Activated effector memory CD4-positive, alpha-beta T cell treated with anti-CD3 and anti-CD28 coated beads, Interleukin-2, amount 50 U/mL, for 16 hours (primary cell): Measurements from ENCODE around the gene EN2.

ENCODE experiments used
- DNase-seq: peaks from one replicate; pipeline ENCODE4 v3.0.0-alpha.2; 2020

EN2 gene

DNA sequence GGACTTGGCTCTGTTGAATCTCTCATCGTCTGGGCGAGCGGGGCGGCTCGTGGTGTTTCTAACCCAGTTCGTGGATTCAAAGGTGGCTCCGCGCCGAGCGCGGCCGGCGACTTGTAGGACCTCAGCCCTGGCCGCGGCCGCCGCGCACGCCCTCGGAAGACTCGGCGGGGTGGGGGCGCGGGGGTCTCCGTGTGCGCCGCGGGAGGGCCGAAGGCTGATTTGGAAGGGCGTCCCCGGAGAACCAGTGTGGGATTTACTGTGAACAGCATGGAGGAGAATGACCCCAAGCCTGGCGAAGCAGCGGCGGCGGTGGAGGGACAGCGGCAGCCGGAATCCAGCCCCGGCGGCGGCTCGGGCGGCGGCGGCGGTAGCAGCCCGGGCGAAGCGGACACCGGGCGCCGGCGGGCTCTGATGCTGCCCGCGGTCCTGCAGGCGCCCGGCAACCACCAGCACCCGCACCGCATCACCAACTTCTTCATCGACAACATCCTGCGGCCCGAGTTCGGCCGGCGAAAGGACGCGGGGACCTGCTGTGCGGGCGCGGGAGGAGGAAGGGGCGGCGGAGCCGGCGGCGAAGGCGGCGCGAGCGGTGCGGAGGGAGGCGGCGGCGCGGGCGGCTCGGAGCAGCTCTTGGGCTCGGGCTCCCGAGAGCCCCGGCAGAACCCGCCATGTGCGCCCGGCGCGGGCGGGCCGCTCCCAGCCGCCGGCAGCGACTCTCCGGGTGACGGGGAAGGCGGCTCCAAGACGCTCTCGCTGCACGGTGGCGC lies at the start of gene EN2:
EN2 (plus strand) TSS at position 19 of the 767 bp plus-strand sequence; CDS start at position 268, 249 bp downstream.
- DNase-seq, result no peak

DNA sequence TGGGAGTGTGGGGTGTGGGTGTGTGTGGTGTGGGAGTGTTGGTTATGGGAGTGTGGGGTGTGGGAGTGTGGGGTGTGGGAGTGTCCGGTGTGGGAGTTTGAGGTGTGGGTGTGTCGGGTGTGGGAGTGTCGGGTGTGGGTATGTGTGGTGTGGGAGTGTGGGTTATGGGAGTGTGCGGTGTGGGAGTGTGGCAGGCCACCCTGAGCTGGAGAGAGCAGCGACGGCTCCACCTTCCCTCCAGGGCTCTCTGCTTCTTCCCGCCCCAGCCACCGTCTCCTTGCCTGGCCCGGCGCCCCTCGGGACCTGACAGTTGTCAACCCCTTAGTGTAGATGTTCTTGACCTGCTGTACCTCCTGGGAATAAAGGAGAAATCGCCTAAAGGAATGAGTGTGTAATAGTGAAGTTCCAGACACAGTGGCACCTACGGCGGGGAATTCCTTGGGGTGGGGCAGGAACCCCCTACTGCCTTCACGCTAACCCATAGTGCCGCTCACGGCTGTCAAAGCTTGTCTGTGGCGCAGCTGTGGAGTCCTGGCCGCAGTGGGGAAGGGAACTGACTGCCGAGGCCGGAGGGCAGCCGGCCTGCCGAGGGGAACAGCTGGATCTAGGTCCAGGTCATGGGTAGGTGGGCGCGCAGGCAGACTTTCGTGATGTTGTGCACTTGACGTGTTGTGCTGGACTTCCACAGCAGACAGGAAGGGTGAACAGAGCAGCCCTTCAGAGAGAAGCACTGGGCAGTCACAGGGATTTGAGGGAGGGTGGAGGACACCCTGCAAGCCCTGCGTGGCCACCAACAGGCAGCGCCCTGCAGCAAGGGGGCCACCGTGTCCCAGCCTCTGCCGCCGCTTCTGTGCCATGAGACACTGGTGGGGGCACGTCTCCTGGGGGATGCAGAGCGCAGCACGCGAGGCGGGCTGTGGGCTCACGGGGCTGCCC lies 49.0 kb upstream of the EN2 start:
- DNase-seq, result no peak

DNA sequence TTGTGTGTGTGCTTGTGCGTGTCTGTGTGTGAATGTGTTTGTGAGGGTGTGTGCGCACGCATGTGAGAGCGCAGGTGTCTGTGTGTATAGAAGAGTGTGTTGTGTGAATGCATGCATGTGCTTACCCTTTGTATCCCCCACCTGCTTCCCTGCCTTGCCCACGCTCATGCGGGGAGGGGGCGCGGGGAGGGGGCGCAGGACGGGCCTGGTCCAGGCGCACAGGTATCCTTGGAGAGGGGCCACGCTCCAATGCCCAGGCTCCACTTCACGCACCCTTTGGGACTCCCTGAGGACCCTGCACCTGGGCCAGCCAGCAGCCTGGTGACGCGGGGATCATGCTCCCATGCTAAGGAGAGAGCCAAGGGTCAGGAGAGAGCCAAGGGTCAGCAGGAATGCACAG lies 47.9 kb upstream of the EN2 start:
- DNase-seq, result no peak

DNA sequence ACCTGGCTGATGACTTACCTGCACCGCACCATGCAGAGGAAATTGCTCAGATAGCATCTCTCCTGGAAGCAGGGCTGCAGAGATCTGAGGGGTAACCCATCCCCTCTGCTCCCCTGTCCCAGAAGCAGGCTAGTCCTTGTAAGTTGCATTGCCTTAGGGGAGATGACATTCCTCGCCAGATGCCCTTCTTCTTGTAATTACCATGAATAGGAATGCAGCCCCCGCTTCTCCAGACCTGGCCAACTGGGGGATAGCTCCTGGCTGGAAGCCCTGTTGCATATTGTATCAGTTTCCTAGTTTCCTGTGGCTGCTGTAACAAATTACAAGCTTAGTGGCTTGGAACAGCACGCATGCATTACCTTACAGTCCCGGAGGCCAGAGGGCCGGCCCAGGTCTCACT lies 47.5 kb upstream of the EN2 start:
- no peak for DNase-seq

DNA sequence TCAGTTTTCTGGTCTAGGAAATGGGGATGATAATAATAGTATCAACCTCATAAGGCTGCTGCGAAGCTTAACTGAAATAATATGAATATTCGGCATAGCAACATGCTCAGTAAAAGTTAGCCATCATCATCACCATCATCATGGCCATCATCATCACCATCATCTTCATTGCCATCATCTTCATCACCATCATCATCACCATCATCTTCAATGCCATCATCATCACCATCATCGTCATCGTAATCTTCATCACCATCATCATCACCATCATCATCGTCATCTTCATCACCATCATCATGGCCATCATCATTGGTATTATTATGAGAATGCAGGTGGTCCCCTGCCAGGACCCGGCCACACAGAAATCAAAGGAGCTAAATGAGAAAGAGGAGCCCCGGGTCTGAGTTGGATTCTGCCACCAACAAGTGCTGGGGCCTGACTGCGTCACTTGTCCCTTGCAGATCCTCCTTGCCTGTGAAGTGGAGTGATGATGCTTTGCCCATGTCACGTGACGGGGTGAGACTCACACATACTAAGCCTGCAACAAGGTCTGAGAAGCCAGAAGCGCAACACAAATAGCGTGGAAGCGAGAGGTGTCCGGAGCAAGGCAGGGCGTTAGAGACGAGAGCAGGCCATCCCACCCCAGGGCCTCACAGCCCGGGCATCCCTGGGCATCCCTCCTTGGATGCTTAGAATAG lies 46.1 kb upstream of the EN2 start:
- DNase-seq, result no peak

DNA sequence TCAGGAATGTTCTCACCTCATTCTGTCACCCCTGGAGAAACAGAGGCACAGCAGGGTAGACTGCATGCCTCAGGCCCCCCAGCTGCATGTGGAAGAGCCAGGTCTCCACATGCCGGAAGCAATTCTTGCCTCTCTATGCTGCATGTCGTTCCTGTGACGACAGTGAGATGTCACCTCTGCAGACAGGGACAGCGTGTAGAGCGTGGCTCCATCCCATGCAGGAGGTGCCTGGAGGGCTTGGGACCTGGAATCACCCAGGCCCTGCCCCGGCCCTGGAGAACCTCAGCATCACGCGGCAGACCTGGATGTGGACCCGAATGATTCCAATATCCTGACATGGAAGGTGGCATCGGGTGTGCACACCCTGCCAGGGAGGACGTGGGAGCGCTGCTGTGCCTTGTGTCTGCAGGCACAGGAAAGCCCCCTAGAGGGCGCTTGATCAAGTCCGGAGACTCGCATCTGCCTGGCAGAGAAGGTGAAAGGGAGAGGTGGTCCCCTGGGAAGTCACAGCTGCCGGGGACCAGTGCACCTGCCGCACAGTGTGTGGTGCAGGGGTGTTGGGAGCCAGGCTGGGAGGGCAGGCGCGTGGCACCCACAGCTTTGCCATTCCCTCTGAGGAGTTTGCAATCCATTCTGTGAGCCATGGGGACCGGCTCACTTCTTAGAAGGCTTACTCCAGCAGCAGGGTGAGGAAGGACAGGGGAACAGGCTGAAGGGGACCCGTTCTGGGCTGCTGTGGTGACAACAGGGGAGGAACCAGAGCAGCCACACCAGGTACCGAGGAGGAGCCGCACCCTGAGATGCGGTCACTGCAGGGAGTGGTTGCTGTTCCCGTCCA lies 45.3 kb upstream of the EN2 start:
- peak; percentile 75 for DNase-seq

DNA sequence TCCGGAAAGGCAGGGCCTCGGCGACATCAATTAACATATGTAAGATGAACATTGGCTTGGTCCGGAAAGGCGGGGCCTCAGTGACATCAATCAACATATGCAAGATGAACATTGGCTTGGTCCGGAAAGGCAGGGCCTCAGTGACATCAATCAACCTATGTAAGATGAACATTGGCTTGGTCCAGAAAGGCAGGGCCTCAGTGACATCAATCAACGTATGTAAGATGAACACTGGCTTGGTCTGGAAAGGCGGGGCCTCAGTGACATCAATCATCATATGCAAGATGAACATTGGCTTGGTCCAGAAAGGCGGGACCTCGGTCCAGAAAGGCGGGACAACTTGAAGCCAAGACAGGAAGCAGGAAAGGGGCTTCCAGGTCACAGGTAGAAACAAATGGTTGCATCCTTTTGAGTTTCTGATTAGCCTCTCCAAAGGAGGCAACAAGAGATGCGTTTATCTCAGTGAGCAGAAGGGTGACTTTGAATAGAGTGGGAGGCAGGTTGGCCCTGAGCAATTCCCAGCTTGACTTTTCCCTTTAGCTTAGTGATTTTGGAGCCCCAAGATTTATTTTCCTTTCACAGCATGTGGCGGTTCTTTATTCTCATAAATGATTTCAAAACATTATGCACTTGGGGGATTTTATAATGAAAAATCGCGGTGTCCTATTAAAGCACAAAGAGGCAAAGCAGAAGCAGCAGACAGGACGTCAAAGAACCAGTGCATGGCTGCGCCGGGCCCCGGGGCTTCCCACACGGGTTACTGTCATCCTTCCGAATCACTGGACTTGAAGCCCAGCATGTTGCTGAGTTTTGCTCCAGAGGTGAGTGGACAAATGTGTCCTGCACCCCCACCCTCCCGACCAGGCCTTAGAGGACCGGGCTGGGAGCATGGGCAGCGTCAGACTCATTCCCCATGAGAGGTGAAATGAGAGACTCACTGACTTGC lies 43.1 kb upstream of the EN2 start:
- DNase-seq, result no peak

DNA sequence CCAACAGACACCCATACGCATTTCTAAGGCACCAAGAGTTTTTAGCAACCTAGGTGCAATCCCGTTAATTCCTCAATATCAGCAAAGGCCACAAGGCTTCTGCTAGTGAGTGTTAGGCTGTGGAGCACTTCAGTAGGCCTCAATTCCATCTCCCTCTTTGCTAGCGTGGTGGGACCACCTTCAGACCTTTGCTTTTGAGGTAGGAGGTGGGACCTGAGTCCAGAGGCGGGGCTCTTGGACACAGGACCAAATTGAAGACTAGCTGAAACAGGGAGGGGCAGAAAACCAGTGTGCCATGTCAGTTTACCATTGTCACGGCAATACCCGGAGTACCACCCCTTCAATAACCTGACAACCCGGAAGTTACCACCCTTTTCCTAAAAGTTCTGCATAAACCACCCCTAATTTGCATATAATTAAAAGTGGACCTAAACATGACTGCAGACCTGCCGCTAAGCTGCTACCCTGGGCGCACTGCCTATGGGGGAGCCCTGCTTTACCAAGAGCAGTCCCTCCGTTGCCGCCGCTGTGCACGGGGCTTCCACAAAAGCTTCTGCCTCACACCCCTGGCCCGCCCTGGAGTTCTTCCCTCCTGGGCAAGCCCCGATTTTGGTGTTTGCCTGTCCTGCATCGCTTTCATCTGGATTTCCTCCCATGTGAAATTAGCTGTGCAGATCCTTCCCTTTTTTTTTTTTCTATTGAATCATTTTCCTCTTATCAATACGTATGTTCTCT lies 41.1 kb upstream of the EN2 start:
- no peak for DNase-seq

DNA sequence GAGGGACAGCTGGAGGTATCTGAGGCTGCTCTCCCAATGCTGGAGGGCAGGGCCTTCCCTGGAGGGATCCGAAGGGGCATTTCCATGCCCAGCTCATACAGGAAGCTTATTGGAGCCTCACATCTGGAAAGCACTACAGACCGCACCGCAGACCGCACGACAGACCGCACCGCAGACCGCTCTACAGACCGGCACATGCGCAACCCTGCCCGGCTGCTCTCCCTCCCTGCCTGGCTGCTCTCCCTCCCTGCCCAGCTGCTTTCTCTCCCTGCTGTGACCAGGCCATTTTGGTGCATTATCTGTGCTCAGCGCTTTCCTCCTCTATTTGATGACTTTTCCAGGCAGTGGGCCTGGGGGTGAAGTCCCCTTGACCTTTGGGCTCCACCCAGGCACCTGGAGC lies 39.6 kb upstream of the EN2 start:
- DNase-seq, result no peak

DNA sequence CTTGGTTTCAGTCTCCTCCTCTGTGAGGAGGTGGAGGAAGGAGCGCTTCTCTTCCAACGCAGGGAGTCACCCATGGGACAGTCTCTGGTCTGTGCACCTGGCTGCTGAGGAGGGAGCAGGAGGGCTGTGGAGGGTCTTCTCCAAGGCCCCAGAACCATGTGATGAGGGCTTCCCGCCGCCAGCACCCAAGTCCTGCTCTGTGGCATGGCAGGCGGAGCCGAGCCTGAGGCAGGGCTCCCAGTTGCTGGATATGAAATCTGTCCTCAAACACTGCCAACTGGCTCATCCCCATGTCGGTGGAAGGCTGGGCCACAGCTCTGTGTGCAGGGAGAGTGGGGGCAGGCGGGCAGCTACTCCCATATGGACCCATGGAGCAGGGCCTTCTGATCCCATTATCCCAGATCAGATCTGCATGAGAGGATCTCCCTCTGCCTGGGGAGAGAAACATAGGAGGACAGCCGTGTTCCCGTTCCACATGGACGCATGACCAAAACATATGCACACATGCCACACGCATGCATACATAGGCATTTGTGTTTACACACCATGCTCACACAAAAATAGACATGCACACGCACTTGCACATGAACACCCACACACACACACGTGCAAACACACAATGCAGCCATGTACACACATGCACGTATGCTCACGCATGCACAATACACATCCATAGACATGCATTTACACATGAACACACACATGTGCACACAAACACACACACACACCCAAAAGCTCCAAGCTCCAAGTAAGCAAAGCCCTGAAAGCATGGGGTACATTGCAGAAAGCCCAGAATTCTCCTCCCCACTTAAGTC lies 38.8 kb upstream of the EN2 start:
- no peak for DNase-seq

DNA sequence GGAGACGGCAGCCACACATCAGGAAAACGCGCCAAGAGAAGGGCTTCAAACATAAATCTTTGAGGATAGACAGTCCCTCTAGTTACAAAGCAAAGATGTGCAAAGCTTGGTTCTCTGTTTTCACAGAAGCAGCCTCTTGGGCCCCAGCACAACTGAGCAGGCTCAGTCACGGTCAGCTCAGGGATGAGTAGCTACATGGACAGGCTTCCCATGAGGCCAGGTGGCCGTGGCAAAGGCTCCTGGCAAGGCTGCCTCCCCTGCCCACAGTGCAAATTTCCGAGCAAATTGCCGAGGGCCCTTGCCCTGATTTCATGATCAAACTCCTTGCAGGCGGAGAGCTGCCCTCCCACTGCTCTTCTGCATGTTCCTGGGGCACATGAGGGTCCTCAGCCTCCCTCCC lies 37.8 kb upstream of the EN2 start:
- no peak for DNase-seq

DNA sequence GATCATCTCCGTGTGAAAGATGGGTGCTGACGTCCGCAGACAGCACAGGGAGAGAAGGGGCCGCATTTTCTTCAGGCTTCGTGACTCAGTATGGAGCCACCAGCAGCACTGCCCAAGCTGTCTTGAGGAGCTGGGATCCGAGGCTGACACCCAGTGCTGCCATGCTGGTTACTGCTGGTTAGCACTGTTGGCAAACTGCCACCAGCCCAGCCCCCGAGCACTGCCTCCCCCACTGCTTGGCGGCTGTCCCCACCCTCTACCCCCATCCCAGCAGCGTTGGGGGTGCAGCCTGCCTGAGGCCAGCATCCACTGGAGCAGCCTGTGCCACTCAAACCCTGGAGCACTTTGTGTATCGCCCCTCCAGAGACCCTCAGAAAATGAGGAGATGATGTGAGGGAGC lies 35.8 kb upstream of the EN2 start:
- no peak for DNase-seq

DNA sequence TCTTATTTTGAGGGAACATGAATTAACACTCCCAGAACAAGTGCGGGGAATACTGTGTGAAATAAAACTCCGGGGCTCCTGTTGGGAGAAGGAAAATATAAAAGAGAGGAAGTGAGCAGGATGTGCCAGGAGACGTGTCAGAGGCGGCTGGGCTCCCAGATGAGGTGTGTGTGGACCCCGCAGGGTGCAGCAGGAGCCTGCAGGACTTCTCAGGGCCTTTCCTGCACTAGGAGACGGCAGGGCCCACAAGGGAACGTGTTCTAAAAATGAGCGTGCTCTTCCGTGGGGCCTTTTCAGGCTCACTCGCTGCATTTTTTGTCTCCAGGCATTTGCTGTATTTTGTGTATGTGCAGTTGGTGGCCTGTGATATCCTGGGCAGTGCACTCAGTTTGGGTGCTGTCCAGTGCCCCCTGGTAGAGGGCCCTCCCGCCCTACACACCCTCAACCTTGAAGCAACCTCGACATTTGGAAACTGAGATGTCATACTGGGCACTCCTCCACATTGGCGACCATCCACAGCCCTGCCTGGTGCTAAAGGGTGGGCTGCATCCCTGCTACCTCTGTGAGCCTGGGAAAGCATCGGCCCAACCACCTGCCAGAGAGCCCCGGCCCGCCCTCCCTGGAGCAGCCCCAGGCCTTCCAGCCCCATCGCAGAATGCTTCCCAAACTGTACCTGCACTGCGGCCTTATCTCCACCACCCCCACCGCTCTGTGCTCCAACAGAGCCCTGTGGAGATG lies 35.2 kb upstream of the EN2 start:
- no peak for DNase-seq

DNA sequence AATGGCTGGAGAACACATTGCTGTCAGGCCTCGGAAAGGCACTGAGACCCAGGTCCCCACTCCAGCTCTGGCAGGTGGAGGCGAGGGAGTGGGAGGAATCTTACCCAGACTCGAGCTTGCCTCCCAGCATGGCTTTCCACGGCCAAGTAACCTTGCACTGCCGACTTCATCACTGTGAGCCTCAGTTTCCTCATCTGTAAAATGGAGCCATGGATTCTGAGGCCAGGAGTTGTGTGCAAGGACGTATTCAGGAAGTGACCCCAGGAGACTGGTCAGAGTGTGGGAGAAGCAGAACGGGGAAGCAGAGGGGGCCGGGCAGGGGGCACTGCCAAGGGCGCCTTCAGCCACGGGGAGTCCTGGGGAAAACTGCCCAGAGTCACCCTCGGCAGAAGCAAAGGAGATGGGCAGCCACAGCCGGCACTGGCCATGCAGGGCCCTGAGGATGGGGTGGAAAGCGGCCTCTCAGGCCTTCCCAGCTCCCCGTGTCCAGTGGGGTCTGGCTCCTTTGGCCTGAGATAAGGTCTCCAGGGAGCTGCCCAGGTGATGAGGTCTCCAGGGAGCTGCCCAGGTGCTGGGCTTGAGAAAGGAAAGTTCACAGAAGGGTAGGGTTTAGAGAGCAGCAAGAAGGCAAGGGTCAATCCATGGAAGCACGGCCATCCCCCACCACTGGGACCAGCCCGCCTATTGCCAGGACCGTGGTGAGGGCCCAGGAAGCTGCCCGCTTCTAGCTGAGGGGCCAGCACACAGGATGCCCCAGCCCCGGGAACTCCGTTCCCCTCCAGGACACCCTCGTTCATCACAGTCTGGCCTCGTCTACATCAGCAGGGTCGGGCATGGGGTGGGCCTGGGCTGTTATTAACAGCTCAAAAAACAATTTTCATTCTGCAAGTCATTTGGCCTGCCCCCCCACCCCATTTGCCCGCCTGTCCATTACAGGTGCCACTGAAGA lies 34.3 kb upstream of the EN2 start:
- DNase-seq, result no peak

DNA sequence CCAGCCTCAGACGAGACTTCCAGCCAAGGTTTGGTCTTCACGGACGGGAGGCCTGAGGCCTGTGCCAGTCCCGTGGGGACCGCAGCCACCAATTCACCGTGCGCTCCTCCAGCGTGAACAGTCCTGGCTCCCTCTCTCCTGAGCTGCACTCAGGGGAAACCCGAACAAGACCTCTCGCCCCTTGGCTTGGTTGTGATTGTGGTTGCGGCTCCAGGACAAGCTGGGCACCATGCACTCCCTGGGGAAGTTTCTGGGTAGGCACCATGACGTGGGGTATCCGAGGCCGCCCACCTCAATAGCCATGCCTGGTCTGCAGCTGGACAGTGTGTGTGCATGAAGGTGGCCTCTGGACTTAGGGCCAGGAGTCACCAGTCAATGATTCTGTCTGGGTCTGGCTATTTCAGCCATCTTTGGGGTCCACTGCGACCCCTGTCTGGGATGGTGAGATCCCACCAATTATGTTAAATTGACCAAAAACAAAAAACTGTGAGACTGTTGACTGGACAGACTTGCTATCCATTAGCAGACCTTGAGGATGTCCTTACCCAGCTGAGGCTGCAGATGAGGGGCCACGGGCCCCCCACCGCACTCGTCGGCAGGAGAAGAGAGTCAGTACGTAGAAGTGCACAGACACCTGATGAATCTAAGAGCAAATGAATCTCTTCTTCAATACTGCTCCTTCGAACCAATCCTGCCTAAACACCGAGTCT lies 33.5 kb upstream of the EN2 start:
- DNase-seq, result no peak

DNA sequence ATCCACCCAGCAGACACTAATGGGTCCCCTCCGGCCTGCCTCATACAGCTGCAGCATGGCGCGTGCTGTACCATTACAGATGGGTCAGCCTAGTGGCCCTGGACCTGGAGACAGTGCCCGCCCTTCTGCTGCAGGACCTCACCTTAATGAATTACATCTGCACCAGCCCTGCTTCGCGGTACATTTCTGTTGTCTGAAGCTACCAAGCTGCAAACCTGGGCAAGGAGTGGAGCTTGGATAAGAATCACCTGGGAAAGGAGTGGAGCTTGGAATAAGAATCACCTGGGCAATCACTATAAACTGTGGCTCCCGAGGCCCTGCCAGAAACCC lies 33.0 kb upstream of the EN2 start:
- no peak for DNase-seq

DNA sequence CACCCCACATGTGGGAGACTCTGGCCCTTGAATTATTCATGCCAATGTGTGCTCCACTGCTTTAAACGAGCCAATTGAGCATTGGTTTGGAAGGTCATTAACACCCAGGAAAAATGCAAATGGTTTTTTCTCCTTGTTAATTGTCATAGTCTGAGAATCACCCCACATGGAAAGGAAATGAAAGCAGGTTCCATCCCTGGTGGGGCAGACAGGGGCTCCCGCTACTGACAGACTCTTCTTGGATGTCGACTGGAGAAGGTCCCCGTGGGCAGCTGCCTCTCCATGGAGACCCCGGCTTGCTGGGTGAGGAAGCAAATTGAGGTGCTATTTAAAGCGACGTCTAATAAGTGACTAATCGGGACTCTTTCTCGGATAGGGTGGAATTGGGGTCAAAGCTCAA lies 32.0 kb upstream of the EN2 start:
- DNase-seq, result no peak
